Neural progenitor cell (in vitro differentiated cells): ENCODE data around the gene STAT3. TPM values are rescaled to one million over a fixed set of nuclear protein-coding genes. Genes with fewer than 3 reads are reported as not detected.
"Not testable (repeated sequence)": the region's sequence is repeated elsewhere in the genome, so short reads cannot be mapped to it uniquely, and the experiment has no call there.

Source experiments
- DNase-seq: peaks from one replicate; pipeline ENCODE4 v3.0.0-alpha.2; 2016; ENCODE audit warnings: low spot score
- H2AFZ ChIP-seq: fragments of 200-600 bp; sonication (generic); replicated peaks from 2 replicates; pipeline ENCODE4 v1.6.1; 2016; ENCODE audit warnings: antibody characterized with exemption
- H3F3A ChIP-seq: fragments of 200-600 bp; sonication (generic); 2 replicates; pipeline ENCODE4 v1.6.1; 2016; ENCODE audit warnings: antibody characterized with exemption, low read depth
- H3K27ac ChIP-seq: fragments of 200-600 bp; sonication (generic); 2 replicates; pipeline ENCODE4 v1.5.1; 2016; ENCODE audit warnings: mild to moderate bottlenecking
- H3K27me3 ChIP-seq: fragments of 200-600 bp; sonication (generic); 2 replicates; pipeline ENCODE4 v1.6.1; 2016; ENCODE audit warnings: mild to moderate bottlenecking, moderate library complexity
- H3K36me3 ChIP-seq: fragments of 200-600 bp; sonication (generic); 2 replicates; pipeline ENCODE4 v1.5.1; 2016
- H3K4me1 ChIP-seq: fragments of 200-600 bp; sonication (generic); 2 replicates; pipeline ENCODE4 v1.6.1; 2016; ENCODE audit warnings: mixed run types
- H3K4me2 ChIP-seq: fragments of 200-600 bp; sonication (generic); 2 replicates; pipeline ENCODE4 v1.6.1; 2016
- H3K4me3 ChIP-seq: fragments of 200-600 bp; sonication (generic); 2 replicates; pipeline ENCODE4 v1.5.1; 2016
- H3K79me2 ChIP-seq: fragments of 200-600 bp; sonication (generic); 2 replicates; pipeline ENCODE4 v1.6.1; 2016; ENCODE audit warnings: low read depth
- H3K9ac ChIP-seq: fragments of 200-600 bp; sonication (generic); 2 replicates; pipeline ENCODE4 v1.6.1; 2016
- H3K9me3 ChIP-seq: fragments of 200-600 bp; sonication (generic); 2 replicates; pipeline ENCODE4 v1.5.1; 2016; ENCODE audit warnings: low read depth
- H4K20me1 ChIP-seq: fragments of 200-600 bp; sonication (generic); 2 replicates; pipeline ENCODE4 v1.6.1; 2016; ENCODE audit warnings: low read depth
- H3K27ac Mint-ChIP-seq: 3 replicates; pipeline ENCODE4 v1.8.0; 2021; ENCODE audit warnings: mixed read lengths
- H3K27me3 Mint-ChIP-seq: 2 replicates; pipeline ENCODE4 v1.8.0; 2022; ENCODE audit warnings: low read depth, mild to moderate bottlenecking, inconsistent platforms, moderate library complexity, mixed read lengths; ENCODE audit not compliant: insufficient read depth
- H3K36me3 Mint-ChIP-seq: 3 replicates; pipeline ENCODE4 v1.8.0; 2021; ENCODE audit warnings: mixed read lengths
- H3K4me1 Mint-ChIP-seq: 3 replicates; pipeline ENCODE4 v1.8.0; 2021; ENCODE audit warnings: mixed read lengths
- H3K4me3 Mint-ChIP-seq: 3 replicates; pipeline ENCODE4 v1.8.0; 2021; ENCODE audit warnings: mild to moderate bottlenecking, moderate library complexity, mixed read lengths
- H3K9me3 Mint-ChIP-seq: 3 replicates; pipeline ENCODE4 v1.8.0; 2020; ENCODE audit warnings: mixed read lengths
- CTCF ChIP-seq: fragments of 200-600 bp; sonication (generic); IDR thresholded peaks from 2 replicates; pipeline ENCODE4 v1.5.1; 2017; ENCODE audit warnings: antibody characterized with exemption, mild to moderate bottlenecking
- EZH2 ChIP-seq: fragments of 200-600 bp; sonication (generic); IDR thresholded peaks from 2 replicates; pipeline ENCODE4 v1.6.1; 2017; ENCODE audit warnings: antibody characterized with exemption, mild to moderate bottlenecking, moderate library complexity
- EZH2phosphoT487 ChIP-seq: fragments of 200-600 bp; sonication (generic); IDR thresholded peaks from 2 replicates; pipeline ENCODE4 v1.6.1; 2017; ENCODE audit warnings: antibody characterized with exemption
- total RNA-seq: library from RNA; depleted of rRNA; stranded (reverse); fragments of >200 nt; gene quantifications from 2 replicates; pipeline ENCODE4 v1.2.3, GENCODE V29; 2015; ENCODE audit warnings: low replicate concordance

The STAT3 gene
- total RNA-seq, 1 donor from 2014 or later, result 54.9 TPM

- no peak for DNase-seq
- TF ChIP-seq EZH2, result no peak
- no peak for TF ChIP-seq EZH2phosphoT487
- TF ChIP-seq CTCF, result no peak
- no peak overlapping the region for H3K4me3 Mint-ChIP-seq
- Histone ChIP-seq H3K79me2 (no peaks in the 10 kb centered on the region), H3K4me1 (no peaks in the 10 kb centered on the region), H3K27me3 (no peaks in the 10 kb centered on the region), H3K9me3 (no peaks in the 10 kb centered on the region), H3F3A (no peaks in the 10 kb centered on the region), H3K27ac (no peak overlapping the region), H3K36me3 (no peaks in the 10 kb centered on the region), H3K9ac (no peak overlapping the region), H4K20me1 (no peaks in the 10 kb centered on the region), H2AFZ (no peak overlapping the region), H3K4me3 (no peak overlapping the region), H3K4me2 (no peak overlapping the region)
- no peaks in the 10 kb centered on the region for H3K36me3 Mint-ChIP-seq
- H3K27ac Mint-ChIP-seq, result no peak overlapping the region
- H3K9me3 Mint-ChIP-seq, result no peaks in the 10 kb centered on the region
- peaks cover 14% of the 10 kb centered on the region for H3K27me3 Mint-ChIP-seq
- peaks cover 2% of the 10 kb centered on the region for H3K4me1 Mint-ChIP-seq
These were observed 87.2 kb downstream of the STAT3 start for GRCh38 chr17:42301022-42301421.

GRCh38 chr17:42299913-42300312 is 88.3 kb downstream of the STAT3 start:
- not testable (repeated sequence) for H3K27ac Mint-ChIP-seq, H3K79me2 ChIP-seq, H3K4me1 ChIP-seq, H3K4me2 ChIP-seq, H3K27me3 ChIP-seq, H3K27ac ChIP-seq, H3K4me3 Mint-ChIP-seq, H3F3A ChIP-seq, H3K4me1 Mint-ChIP-seq, H3K9me3 Mint-ChIP-seq, H2AFZ ChIP-seq, H3K36me3 Mint-ChIP-seq, H4K20me1 ChIP-seq, H3K9me3 ChIP-seq, DNase-seq, H3K36me3 ChIP-seq, H3K4me3 ChIP-seq, H3K9ac ChIP-seq
- H3K27me3 Mint-ChIP-seq, result peaks cover 14% of the 10 kb centered on the region

GRCh38 chr17:42299361-42299760 is 88.9 kb downstream of the STAT3 start:
- H3K9ac ChIP-seq, H4K20me1 ChIP-seq, H3K27ac ChIP-seq, DNase-seq, H3K27me3 ChIP-seq, H3K4me3 ChIP-seq, H3K9me3 ChIP-seq, H3K4me1 Mint-ChIP-seq, H2AFZ ChIP-seq, H3K79me2 ChIP-seq, H3K9me3 Mint-ChIP-seq, H3K4me2 ChIP-seq, H3K36me3 ChIP-seq, H3K36me3 Mint-ChIP-seq, H3K4me1 ChIP-seq, H3K27ac Mint-ChIP-seq, H3K4me3 Mint-ChIP-seq, H3F3A ChIP-seq: not testable (repeated sequence)
- H3K27me3 Mint-ChIP-seq, result peaks cover 12% of the 10 kb centered on the region

GRCh38 chr17:42297775-42298174 is 90.5 kb downstream of the STAT3 start:
- H3K9me3 ChIP-seq, H3K36me3 Mint-ChIP-seq, H4K20me1 ChIP-seq, DNase-seq, H3K79me2 ChIP-seq, H3K9me3 Mint-ChIP-seq, H3F3A ChIP-seq, H3K27ac Mint-ChIP-seq, H3K4me1 ChIP-seq, H3K4me2 ChIP-seq, H3K4me3 Mint-ChIP-seq, H3K36me3 ChIP-seq, H2AFZ ChIP-seq, H3K27ac ChIP-seq, H3K4me1 Mint-ChIP-seq, H3K27me3 ChIP-seq, H3K4me3 ChIP-seq, H3K9ac ChIP-seq: not testable (repeated sequence)
- peaks cover 15% of the 10 kb centered on the region for H3K27me3 Mint-ChIP-seq

- TF ChIP-seq CTCF (no peak), EZH2phosphoT487 (no peak), EZH2 (no peak)
- H3K27ac Mint-ChIP-seq, result no peak overlapping the region
These were observed 92.2 kb downstream of the STAT3 start for GRCh38 chr17:42296012-42296411.

More at GRCh38 chr17:42296012-42296411, 92.2 kb downstream of the STAT3 start:
- Histone ChIP-seq H3K9me3 (no peaks in the 10 kb centered on the region), H3K4me2 (no peak overlapping the region), H3F3A (no peaks in the 10 kb centered on the region), H3K9ac (no peak overlapping the region), H4K20me1 (no peaks in the 10 kb centered on the region), H3K4me3 (no peak overlapping the region), H3K4me1 (no peaks in the 10 kb centered on the region), H3K79me2 (no peaks in the 10 kb centered on the region), H3K36me3 (no peaks in the 10 kb centered on the region), H3K27me3 (no peaks in the 10 kb centered on the region), H3K27ac (no peak overlapping the region), H2AFZ (no peak overlapping the region)
- peaks cover 17% of the 10 kb centered on the region for H3K27me3 Mint-ChIP-seq
- no peaks in the 10 kb centered on the region for H3K9me3 Mint-ChIP-seq
- H3K4me3 Mint-ChIP-seq, result no peak overlapping the region
- H3K4me1 Mint-ChIP-seq, result peaks cover 3% of the 10 kb centered on the region
- H3K36me3 Mint-ChIP-seq, result no peaks in the 10 kb centered on the region
- DNase-seq, result no peak
